HG02759 (cell line): ENCODE measurements around the gene INO80.
A peak's percentile ranks its signal among the peaks of the same experiment; 100 is the strongest.
"Not testable (repeated sequence)": the region's sequence is repeated elsewhere in the genome, so short reads cannot be mapped to it uniquely, and the experiment has no call there.

ENCODE experiments used
- ATAC-seq: cut with Tn5 transposase; IDR thresholded peaks from one replicate; pipeline ENCODE4 v1.9.1; 2021; ENCODE audit warnings: mild to moderate bottlenecking, moderate library complexity; ENCODE audit not compliant: unreplicated experiment

Gene INO80

GRCh38 chr15:41122849-41123248 lies 6.8 kb upstream of the INO80 start:
- no peak for ATAC-seq

- no peak for ATAC-seq
Measured at GRCh38 chr15:41121951-41122350, 5.9 kb upstream of the INO80 start.

DNA sequence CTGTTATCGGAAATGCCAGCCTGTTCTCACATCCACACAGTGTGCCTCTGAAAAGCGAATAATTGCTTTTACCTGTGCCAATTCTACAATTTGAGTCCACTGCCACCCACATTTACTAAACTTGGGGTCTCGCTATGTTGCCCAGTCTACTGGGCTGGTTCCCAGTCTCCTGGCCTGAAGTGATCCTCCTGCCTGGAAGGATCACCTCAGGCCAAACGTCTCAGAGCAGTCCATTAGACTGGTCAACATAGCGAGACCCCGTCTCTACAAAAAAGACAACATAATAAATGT lies 827 bp upstream of the INO80 start:
- no peak for ATAC-seq

DNA sequence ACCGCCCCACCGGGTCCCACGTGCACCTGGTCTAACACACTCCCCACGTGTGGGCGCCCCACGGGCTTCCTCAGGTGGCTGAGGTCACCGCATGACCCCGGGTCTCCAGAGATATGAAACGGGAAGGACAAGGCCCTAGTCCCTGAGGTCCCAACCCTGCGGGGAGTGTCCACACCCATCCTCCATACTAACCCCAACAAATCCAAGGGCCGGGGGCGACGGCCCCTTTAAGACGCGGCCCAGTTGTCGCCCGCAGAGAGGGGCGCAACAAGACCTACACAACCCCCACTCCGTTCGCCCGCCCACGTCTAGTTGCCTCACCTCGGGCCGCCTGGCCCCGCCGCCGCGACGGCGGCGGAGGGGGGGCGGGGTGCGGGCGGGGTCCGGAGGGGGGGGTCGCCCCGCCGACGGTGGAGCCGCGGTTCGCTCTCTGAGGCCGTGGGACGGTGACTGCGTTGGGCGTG lies 396 bp downstream of the INO80 start:
- peak; percentile 56 for ATAC-seq

DNA sequence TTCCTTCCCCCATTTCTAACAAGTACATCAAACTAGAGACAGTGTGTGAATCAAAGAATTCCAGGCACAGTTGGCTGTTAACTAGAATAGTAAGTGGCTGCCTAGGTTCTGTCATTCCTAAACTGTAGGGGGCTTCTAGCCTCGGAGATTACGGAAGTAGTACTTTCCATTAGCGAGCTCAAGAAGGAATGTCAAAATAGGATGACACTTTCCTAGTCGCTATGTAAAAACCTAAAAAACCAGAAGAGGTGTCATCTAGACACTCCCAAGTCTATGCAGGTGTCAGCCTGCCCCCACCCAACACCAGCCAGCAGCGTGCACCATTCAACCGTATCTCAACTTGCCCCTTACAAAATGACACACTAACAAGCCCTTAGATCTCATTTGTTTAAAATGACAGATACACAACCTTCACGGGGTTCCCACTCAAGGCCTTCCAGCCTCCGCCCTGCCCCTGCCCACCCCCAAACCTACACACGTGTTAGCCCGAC lies 874 bp downstream of the INO80 start:
- ATAC-seq: no peak

DNA sequence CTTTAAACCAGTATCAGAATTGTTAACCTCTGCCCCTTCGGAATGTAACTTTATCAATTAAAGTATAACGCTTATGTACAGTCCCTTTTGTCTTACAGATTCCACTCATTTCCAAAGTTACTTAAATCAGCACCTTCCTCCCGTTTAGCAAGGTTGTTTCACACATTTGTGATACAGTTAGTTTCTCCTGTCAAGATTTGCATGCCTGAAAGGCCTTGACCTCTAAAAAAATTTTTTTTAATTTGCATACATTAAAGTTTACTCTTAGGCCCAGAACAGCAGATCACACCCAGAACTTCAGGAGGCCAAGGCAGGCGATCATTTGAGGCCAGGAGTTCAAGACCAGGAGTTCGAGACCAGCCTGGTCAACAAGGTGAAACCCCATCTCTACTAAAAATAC lies 9.1 kb downstream of the INO80 start:
- ATAC-seq: no peak

- ATAC-seq: no peak
Measured at GRCh38 chr15:41105348-41106334, 10.4 kb downstream of the INO80 start.

GRCh38 chr15:41104234-41104633 lies 11.8 kb downstream of the INO80 start:
- no peak for ATAC-seq

GRCh38 chr15:41102854-41103253 lies 13.2 kb downstream of the INO80 start:
- no peak for ATAC-seq

DNA sequence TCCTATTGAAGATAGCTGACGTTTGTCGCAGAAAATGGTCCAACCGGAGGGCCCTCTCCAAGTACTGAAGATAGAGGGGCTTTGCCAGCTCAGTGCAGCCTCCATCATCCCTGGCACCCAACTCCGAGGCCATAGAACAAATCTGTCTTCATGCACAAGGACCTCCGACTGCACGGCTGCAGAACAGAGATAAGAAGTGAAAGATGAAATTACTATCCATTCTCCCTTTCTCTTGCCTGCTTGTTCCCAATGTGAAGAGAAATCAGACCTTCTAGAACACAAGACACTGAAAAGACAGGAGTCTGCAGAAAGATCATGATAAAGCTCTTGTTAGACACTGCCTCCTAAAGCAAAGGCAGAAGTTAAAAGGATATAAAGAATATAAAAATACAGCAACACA lies 19.9 kb downstream of the INO80 start:
- no peak for ATAC-seq

DNA sequence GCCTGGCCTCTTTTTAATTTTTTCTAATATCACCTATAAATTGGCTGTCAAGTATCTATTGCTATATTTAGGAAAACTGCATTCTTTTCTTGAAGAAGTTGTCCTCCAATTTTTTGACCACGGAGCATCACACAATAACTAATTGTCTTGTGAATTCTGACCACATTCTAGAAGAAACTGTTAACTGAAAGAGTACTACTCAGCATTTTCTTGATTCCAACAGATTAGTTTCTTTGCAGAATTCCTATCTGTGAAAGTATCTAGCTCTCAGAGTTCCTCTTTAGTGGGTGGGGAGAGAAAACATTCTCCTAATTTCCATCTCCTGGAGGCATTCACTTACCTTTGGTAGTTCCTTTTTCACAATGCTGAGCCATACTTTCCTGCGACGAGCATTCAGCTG lies 31.1 kb downstream of the INO80 start:
- no peak for ATAC-seq

DNA sequence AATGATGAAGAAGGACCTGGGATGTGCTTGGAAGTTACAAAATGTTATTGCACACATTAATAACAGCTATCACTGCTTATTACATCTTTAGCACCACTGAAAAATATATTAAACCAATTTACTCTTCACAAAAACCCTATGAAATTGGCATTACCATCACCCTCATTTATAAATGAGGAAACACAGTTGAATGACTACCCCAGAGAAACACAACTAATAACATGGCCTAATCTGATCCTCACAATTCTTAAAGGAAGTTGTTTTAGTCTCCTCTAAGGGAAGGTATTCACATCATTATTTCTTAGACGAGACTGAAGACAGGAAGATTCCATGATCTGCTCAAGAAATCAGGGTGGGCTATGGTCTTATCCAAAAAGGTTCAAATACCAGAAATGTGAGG lies 35.9 kb downstream of the INO80 start:
- ATAC-seq: no peak

GRCh38 chr15:41079717-41080116 lies 36.4 kb downstream of the INO80 start:
- no peak for ATAC-seq

GRCh38 chr15:41078879-41079278 lies 37.2 kb downstream of the INO80 start:
- ATAC-seq: not testable (repeated sequence)

DNA sequence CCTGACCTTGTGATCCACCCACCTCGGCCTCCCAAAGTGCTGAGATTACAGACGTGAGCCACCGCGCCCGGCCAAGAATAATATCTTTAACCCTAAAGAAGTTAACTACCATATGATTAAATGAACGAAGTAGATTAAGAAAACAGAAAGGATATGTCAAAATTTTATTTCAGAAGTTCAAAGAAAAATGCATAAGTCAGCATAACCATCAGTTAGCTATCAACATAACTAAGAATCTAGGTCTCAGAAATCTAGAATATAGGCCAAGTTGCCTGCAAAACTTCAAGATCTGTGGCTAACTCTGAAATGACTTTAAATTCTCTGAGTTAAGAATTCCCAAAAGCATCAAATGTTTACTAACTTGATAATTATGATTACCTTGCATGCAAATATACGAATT lies 38.0 kb downstream of the INO80 start:
- ATAC-seq: no peak

GRCh38 chr15:41073028-41073427 lies 43.1 kb downstream of the INO80 start:
- ATAC-seq: no peak

DNA sequence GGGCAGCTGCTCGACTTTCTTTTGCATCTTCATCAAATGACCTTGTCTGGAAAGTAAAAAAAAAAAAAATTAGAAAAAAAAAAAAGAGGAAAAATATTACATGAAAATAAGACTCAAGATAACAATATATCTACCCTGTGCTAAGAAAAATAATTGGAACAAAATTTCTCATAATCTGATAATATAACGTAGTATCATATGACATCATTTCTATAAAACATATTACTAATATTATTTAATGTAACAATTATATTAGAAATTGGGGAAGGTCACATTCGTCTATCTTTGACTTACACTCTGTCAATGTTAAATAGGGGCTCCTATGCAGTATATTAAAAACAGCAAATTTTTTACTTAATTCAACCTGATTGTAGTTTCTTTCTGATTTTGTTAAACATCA lies 44.1 kb downstream of the INO80 start:
- ATAC-seq: no peak

GRCh38 chr15:41066516-41066915 lies 49.6 kb downstream of the INO80 start:
- no peak for ATAC-seq

DNA sequence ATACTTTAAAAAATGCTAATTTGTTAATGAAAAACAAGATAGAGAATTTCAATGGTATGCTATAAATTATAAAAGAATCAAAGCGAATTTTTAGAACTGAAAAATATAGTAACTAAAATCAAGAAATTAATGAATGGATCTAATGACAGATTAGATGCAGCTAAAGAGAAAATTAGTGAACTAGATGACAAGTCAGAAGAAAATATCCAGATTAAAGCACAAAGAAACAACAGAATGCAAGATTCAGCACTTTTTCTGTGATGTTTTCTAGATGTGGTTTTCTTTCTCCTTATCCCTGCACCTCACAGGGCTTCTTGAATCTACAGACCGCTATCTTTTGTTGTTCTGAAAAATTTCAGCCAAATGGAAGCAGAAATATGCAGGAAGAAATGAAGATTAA lies 54.4 kb downstream of the INO80 start:
- ATAC-seq: no peak

- ATAC-seq: no peak
Measured at GRCh38 chr15:41060505-41060904, 55.6 kb downstream of the INO80 start.

DNA sequence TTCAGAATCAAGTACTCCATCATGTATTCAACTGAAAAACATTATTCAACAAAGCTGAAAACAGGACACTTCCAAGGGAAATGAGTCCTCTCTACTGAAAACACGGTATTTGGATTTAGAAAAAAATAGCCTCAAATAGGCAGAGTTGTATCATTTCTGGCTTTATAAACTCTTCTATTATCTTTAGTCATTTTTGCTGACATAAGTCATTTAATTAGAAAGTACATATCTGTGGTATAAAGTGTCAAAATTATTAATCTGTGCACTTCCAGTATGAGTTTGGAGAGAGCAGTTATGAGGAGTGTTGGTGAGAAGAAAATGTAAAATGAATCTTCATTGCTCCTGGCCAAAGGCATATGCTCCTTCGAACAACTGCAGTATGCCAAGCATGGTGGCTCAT lies 59.3 kb downstream of the INO80 start:
- ATAC-seq: no peak

DNA sequence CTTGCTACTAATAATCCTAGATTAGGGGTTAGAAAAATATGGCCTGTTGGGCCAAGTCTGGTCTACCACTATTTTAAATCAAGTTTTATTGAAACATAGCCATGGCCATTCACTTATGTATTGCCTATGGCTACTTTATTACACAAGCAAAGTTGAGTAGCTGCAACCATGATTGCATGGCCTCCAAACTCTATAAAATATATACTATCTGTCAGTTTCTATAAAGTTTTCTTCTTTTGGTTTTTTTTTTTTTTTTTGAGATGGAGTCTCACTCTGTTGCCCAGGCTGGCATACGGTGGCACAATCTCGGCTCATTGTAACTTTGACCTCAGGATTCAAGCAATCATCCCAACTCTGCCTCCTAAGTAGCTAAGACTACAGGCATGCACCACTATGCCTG lies 60.4 kb downstream of the INO80 start:
- ATAC-seq: no peak

DNA sequence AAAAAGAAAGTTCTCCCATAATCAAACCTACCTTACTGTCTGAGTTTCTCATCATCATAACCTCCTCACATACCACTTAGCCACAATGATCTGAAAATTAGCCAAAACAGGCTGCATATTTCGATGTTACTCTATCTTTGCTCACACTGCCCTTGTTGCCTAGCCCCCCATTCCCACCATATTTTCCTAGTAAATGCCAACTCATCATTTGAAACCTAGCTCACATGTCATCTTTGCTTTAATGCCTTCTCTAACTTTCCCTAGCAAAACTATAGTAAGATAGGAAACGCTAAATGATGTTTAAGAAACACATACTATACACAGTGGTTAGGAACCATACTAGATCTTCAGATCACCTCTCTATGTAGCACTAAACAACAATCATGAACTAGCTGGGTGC lies 64.9 kb downstream of the INO80 start:
- ATAC-seq: no peak
